ENCODE results near the gene COL26A1.

The COL26A1 gene

GRCh38 chr7:101373812-101374614, 11.3 kb downstream of the COL26A1 start:
- no peak for DNase-seq

- no peak for DNase-seq
Measured at GRCh38 chr7:101374990-101375389, 12.3 kb downstream of the COL26A1 start.

- DNase-seq, result no peak
Measured at GRCh38 chr7:101376601-101377000, 13.9 kb downstream of the COL26A1 start.

GRCh38 chr7:101377189-101377736, 14.6 kb downstream of the COL26A1 start:
- no peak for DNase-seq

GRCh38 chr7:101378751-101379174, 16.1 kb downstream of the COL26A1 start:
- DNase-seq, result no peak

GRCh38 chr7:101379302-101379701, 16.6 kb downstream of the COL26A1 start:
- no peak for DNase-seq

- no peak for DNase-seq
Measured at GRCh38 chr7:101381549-101382111, 19.0 kb downstream of the COL26A1 start.

GRCh38 chr7:101382937-101383336, 20.3 kb downstream of the COL26A1 start:
- no peak for DNase-seq

- DNase-seq, result no peak
Measured at GRCh38 chr7:101386177-101386557, 23.5 kb downstream of the COL26A1 start.

GRCh38 chr7:101386558-101387231, 24.0 kb downstream of the COL26A1 start:
- DNase-seq, result no peak

GRCh38 chr7:101390901-101391301, 28.2 kb downstream of the COL26A1 start:
- DNase-seq, result no peak

GRCh38 chr7:101391991-101392390, 29.3 kb downstream of the COL26A1 start:
- DNase-seq, result no peak

GRCh38 chr7:101393865-101394264, 31.2 kb downstream of the COL26A1 start:
- DNase-seq, result no peak

- no peak for DNase-seq
Measured at GRCh38 chr7:101395376-101395775, 32.7 kb downstream of the COL26A1 start.

GRCh38 chr7:101397243-101397642, 34.6 kb downstream of the COL26A1 start:
- DNase-seq, result no peak

GRCh38 chr7:101397770-101398324, 35.2 kb downstream of the COL26A1 start:
- DNase-seq, result no peak

- no peak for DNase-seq
Measured at GRCh38 chr7:101398396-101399289, 36.0 kb downstream of the COL26A1 start.

GRCh38 chr7:101399759-101400158, 37.1 kb downstream of the COL26A1 start:
- DNase-seq, result no peak

GRCh38 chr7:101400751-101401150, 38.1 kb downstream of the COL26A1 start:
- DNase-seq, result no peak

GRCh38 chr7:101401390-101402080, 38.9 kb downstream of the COL26A1 start:
- no peak for DNase-seq

- DNase-seq, result no peak
Measured at GRCh38 chr7:101402081-101402779, 39.6 kb downstream of the COL26A1 start.
